KMS-11 (cell line): ENCODE data around the gene MSX2.

Source experiments
- H2AFZ ChIP-seq: fragments of 200-600 bp; sonication (generic); 2 replicates; pipeline ENCODE4 v1.6.1; 2016; ENCODE audit warnings: antibody characterized with exemption, mixed run types, low read depth
- H3K27ac ChIP-seq: fragments of 200-600 bp; sonication (generic); 2 replicates; pipeline ENCODE4 v1.6.1; 2016; ENCODE audit warnings: mild to moderate bottlenecking, mixed run types
- H3K27me3 ChIP-seq: fragments of 200-600 bp; sonication (generic); 2 replicates; pipeline ENCODE4 v1.6.1; 2017; ENCODE audit warnings: mild to moderate bottlenecking, low read depth, mixed run types, moderate library complexity; ENCODE audit not compliant: insufficient read depth
- H3K36me3 ChIP-seq: fragments of 200-600 bp; sonication (generic); 2 replicates; pipeline ENCODE4 v1.6.1; 2017; ENCODE audit warnings: mild to moderate bottlenecking, mixed run types; ENCODE audit not compliant: insufficient read depth
- H3K4me1 ChIP-seq: fragments of 200-600 bp; sonication (generic); 2 replicates; pipeline ENCODE4 v1.6.1; 2016; ENCODE audit warnings: mild to moderate bottlenecking, low read depth, mixed run types; ENCODE audit not compliant: poor library complexity, severe bottlenecking
- H3K4me2 ChIP-seq: fragments of 200-600 bp; sonication (generic); 2 replicates; pipeline ENCODE4 v1.7.0; 2016; ENCODE audit warnings: mild to moderate bottlenecking, mixed run types
- H3K4me3 ChIP-seq: fragments of 200-600 bp; sonication (generic); IDR thresholded peaks from 2 replicates; pipeline ENCODE4 v1.6.1; 2017; ENCODE audit warnings: low read depth, low read length, mixed read lengths; ENCODE audit not compliant: insufficient read depth
- H3K79me2 ChIP-seq: fragments of 200-600 bp; sonication (generic); 2 replicates; pipeline ENCODE4 v1.6.1; 2016; ENCODE audit warnings: low read depth, mixed run types; ENCODE audit not compliant: insufficient read depth
- H3K9ac ChIP-seq: fragments of 200-600 bp; sonication (generic); 2 replicates; pipeline ENCODE4 v1.6.1; 2016; ENCODE audit warnings: mild to moderate bottlenecking, mixed run types
- H4K20me1 ChIP-seq: fragments of 200-600 bp; sonication (generic); 2 replicates; pipeline ENCODE4 v1.6.1; 2016; ENCODE audit warnings: mild to moderate bottlenecking, mixed run types; ENCODE audit not compliant: insufficient read depth
- TF ChIP-seq, protein P1 (sequence below): fragments of 200-600 bp; sonication (generic); conservative IDR thresholded peaks from 2 replicates; pipeline ENCODE4 v1.6.1; 2017; ENCODE audit warnings: low read depth, mild to moderate bottlenecking, antibody characterized with exemption, low read length, moderate library complexity, mixed read lengths

Gene MSX2

GRCh38 chr5:174733836-174734235 lies 9.5 kb downstream of the MSX2 start:
- Histone ChIP-seq H3K4me1 (no peaks in the 10 kb centered on the region), H3K4me3 (no peak overlapping the region), H4K20me1 (no peaks in the 10 kb centered on the region), H3K9ac (no peak overlapping the region), H3K79me2 (no peaks in the 10 kb centered on the region), H3K27ac (no peak overlapping the region), H3K27me3 (no peaks in the 10 kb centered on the region), H3K4me2 (no peak overlapping the region), H3K36me3 (no peaks in the 10 kb centered on the region), H2AFZ (no peak overlapping the region)
- TF ChIP-seq, protein P1, sequence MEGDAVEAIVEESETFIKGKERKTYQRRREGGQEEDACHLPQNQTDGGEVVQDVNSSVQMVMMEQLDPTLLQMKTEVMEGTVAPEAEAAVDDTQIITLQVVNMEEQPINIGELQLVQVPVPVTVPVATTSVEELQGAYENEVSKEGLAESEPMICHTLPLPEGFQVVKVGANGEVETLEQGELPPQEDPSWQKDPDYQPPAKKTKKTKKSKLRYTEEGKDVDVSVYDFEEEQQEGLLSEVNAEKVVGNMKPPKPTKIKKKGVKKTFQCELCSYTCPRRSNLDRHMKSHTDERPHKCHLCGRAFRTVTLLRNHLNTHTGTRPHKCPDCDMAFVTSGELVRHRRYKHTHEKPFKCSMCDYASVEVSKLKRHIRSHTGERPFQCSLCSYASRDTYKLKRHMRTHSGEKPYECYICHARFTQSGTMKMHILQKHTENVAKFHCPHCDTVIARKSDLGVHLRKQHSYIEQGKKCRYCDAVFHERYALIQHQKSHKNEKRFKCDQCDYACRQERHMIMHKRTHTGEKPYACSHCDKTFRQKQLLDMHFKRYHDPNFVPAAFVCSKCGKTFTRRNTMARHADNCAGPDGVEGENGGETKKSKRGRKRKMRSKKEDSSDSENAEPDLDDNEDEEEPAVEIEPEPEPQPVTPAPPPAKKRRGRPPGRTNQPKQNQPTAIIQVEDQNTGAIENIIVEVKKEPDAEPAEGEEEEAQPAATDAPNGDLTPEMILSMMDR, result no peak

GRCh38 chr5:174734571-174735497 lies 10.5 kb downstream of the MSX2 start:
- H3K4me2 ChIP-seq, result no peak overlapping the region
- H3K79me2 ChIP-seq, result no peaks in the 10 kb centered on the region
- no peak overlapping the region for H3K27ac ChIP-seq
- no peaks in the 10 kb centered on the region for H4K20me1 ChIP-seq
- no peak overlapping the region for H2AFZ ChIP-seq
- no peaks in the 10 kb centered on the region for H3K27me3 ChIP-seq
- H3K4me3 ChIP-seq, result no peak overlapping the region
- H3K9ac ChIP-seq, result no peak overlapping the region
- no peaks in the 10 kb centered on the region for H3K4me1 ChIP-seq
- TF ChIP-seq, protein P1, result no peak
- H3K36me3 ChIP-seq, result no peaks in the 10 kb centered on the region

- TF ChIP-seq, protein P1, result no peak
- H3K27ac ChIP-seq, result no peak overlapping the region
- no peaks in the 10 kb centered on the region for H3K4me1 ChIP-seq
- H3K36me3 ChIP-seq, result no peaks in the 10 kb centered on the region
- no peak overlapping the region for H3K4me3 ChIP-seq
- no peaks in the 10 kb centered on the region for H4K20me1 ChIP-seq
- H3K27me3 ChIP-seq, result no peaks in the 10 kb centered on the region
- no peak overlapping the region for H2AFZ ChIP-seq
- no peak overlapping the region for H3K9ac ChIP-seq
- no peaks in the 10 kb centered on the region for H3K79me2 ChIP-seq
- no peak overlapping the region for H3K4me2 ChIP-seq
Observed at GRCh38 chr5:174735498-174736330, 11.3 kb downstream of the MSX2 start.

GRCh38 chr5:174736331-174736721 lies 11.9 kb downstream of the MSX2 start:
- Histone ChIP-seq H3K4me3 (no peak overlapping the region), H3K27me3 (no peaks in the 10 kb centered on the region), H3K4me2 (no peak overlapping the region), H2AFZ (no peak overlapping the region), H3K4me1 (no peaks in the 10 kb centered on the region), H3K27ac (no peak overlapping the region), H4K20me1 (no peaks in the 10 kb centered on the region), H3K9ac (no peak overlapping the region), H3K79me2 (no peaks in the 10 kb centered on the region), H3K36me3 (no peaks in the 10 kb centered on the region)
- TF ChIP-seq, protein P1, result no peak
